ENCODE measurements around the gene BTG1. TPM values are rescaled to one million over a fixed set of nuclear protein-coding genes. Genes with fewer than 3 reads are reported as not detected.

The BTG1 gene
- polyA plus RNA-seq, 3 donors, result 189 to 242 (median 192) TPM

DNA sequence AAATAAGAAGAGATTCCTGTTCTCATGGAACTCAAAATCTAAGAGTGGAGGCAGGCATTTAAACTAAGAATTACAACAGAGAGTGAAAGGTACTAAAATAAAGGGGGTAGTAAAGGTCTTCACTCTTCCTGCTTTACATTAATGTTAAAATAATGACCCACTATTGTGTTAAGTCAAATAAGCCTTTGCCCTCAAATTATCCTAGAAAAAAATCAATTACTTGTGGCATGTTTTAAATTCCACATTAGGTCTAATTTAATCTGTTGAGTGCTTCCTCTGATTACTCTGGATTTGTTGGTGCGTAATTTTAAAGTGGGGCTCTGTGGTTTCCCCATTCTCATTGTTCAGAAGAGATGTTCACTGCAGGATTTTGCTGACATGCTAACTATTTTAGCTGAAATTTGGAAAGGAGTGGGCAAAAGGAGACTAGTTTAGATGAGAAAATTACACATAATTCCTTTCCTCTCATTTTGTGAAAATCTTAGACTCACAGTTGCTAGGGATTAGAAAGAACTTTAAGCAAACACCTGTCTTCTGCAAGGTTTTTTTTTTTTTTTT lies 35.5 kb downstream of the BTG1 start:
- Histone ChIP-seq H3K4me1 (ENCODE audit: control insufficient read depth in 1 of 2, insufficient read depth in 2 of 2, low read length in 2 of 2) (peaks cover 54 to 60% of the 10 kb centered on the region in 2 donors), H3K4me2 (replicated peaks; ENCODE audit: extremely low read depth, low read length, poor library complexity, severe bottlenecking) (no peak overlapping the region), H3K36me3 (replicated peaks in 1 of 2; ENCODE audit: control insufficient read depth in 1 of 2, insufficient read depth in 2 of 2, low read length in 2 of 2) (no peaks in the 10 kb centered on the region), H3K4me3 (replicated peaks in 1 of 3; ENCODE audit: low read depth in 2 of 3, low read length in 3 of 3) (no peak overlapping the region), H3K9ac (ENCODE audit: insufficient read depth, low read length, poor library complexity, severe bottlenecking) (no peak overlapping the region), H3K9me3 (replicated peaks in 1 of 2; ENCODE audit: control insufficient read depth in 1 of 2, insufficient read depth in 1 of 2, low read length in 2 of 2) (no peaks in the 10 kb centered on the region), H2AFZ (ENCODE audit: insufficient read depth, low read depth, low read length, poor library complexity, severe bottlenecking) (no peak overlapping the region), H3K27me3 (ENCODE audit: control insufficient read depth in 2 of 2, insufficient read depth in 2 of 2, low read length in 2 of 2) (no peaks in the 10 kb centered on the region), H3K27ac (ENCODE audit: low read depth in 1 of 2, low read length in 2 of 2) (no peak overlapping the region), H4K20me1 (ENCODE audit: insufficient read depth, low read length) (no peaks in the 10 kb centered on the region), H3K79me2 (ENCODE audit: insufficient read depth, low read length) (peaks cover 63% of the 10 kb centered on the region)
- Mint-ChIP-seq H3K36me3 (peaks cover 17 to 23% of the 10 kb centered on the region in 2 donors), H3K4me1 (peaks cover 63% of the 10 kb centered on the region), H3K27me3 (ENCODE audit: low read depth in 3 of 3) (no peaks in the 10 kb centered on the region), H3K4me3 (no peak overlapping the region), H3K9me3 (no peaks in the 10 kb centered on the region), H3K27ac (peak overlapping the region in 1 of 7 donors; percentile 82)
- no peak for DNase-seq
- WGBS (ENCODE audit: insufficient coverage), result no CpG with 5 or more reads among the region's 1 CpG
- intact Hi-C loops (cut with micrococcal nuclease), result no loop called here
- no peak for TF ChIP-seq CTCF (IDR thresholded peaks at IDR 0.05)

DNA sequence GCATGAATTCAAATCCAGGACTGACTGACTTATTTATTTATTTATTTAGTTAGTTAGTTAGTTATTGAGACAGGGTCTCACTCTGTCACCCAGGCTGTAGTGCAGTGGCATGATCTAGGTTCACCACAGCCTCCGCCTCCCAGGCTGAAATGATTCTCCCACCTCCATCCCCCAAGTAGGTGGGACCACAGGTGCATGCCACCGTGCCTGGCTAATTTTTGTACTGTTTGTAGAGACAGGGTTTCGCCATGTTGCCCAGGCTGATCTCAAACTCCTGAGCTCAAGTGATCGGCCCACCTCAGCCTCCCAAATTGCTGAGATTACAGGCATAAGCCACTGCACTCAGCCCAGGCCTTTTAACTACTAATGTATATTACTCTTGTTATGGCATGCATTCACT lies 36.0 kb downstream of the BTG1 start:
- Histone ChIP-seq H3K9ac (ENCODE audit: insufficient read depth, low read length, poor library complexity, severe bottlenecking) (no peak overlapping the region), H3K36me3 (replicated peaks in 1 of 2; ENCODE audit: control insufficient read depth in 1 of 2, insufficient read depth in 2 of 2, low read length in 2 of 2) (no peaks in the 10 kb centered on the region), H3K79me2 (ENCODE audit: insufficient read depth, low read length) (peaks cover 61% of the 10 kb centered on the region), H3K4me2 (replicated peaks; ENCODE audit: extremely low read depth, low read length, poor library complexity, severe bottlenecking) (no peak overlapping the region), H2AFZ (ENCODE audit: insufficient read depth, low read depth, low read length, poor library complexity, severe bottlenecking) (no peak overlapping the region), H3K4me3 (replicated peaks in 1 of 3; ENCODE audit: low read depth in 2 of 3, low read length in 3 of 3) (no peak overlapping the region), H3K9me3 (replicated peaks in 1 of 2; ENCODE audit: control insufficient read depth in 1 of 2, insufficient read depth in 1 of 2, low read length in 2 of 2) (no peaks in the 10 kb centered on the region), H3K27ac (ENCODE audit: low read depth in 1 of 2, low read length in 2 of 2) (peak overlapping the region; percentile 17 to 76), H3K27me3 (ENCODE audit: control insufficient read depth in 2 of 2, insufficient read depth in 2 of 2, low read length in 2 of 2) (no peaks in the 10 kb centered on the region), H4K20me1 (ENCODE audit: insufficient read depth, low read length) (no peaks in the 10 kb centered on the region), H3K4me1 (ENCODE audit: control insufficient read depth in 1 of 2, insufficient read depth in 2 of 2, low read length in 2 of 2) (peaks cover 57 to 64% of the 10 kb centered on the region in 2 donors)
- intact Hi-C loops (cut with micrococcal nuclease), result no loop called here
- peaks cover 66% of the 10 kb centered on the region for H3K4me1 Mint-ChIP-seq
- peak overlapping the region in 2 of 7 donors; percentile 46 to 82 for H3K27ac Mint-ChIP-seq
- peaks cover 13 to 17% of the 10 kb centered on the region in 2 donors for H3K36me3 Mint-ChIP-seq
- no peaks in the 10 kb centered on the region for H3K27me3 Mint-ChIP-seq (ENCODE audit: low read depth in 3 of 3)
- TF ChIP-seq CTCF (IDR thresholded peaks at IDR 0.05), result no peak
- 100% methylated on average over 1 of the region's 4 CpGs for WGBS (ENCODE audit: insufficient coverage)
- H3K9me3 Mint-ChIP-seq, result no peaks in the 10 kb centered on the region
- no peak for DNase-seq
- H3K4me3 Mint-ChIP-seq, result no peak overlapping the region

All from CD14-positive monocyte (primary cell).